H9 (cell line): ENCODE results near the gene SLC2A4. TPM values are rescaled to one million over a fixed set of nuclear protein-coding genes. Genes with fewer than 3 reads are reported as not detected.

Source experiments
- DNase-seq: peaks from one replicate; pipeline ENCODE4 v3.0.0-alpha.2; 2017
- H2AFZ ChIP-seq: one replicate; pipeline ENCODE4 v1.6.1; 2013; ENCODE audit warnings: mild to moderate bottlenecking, low read length, control low read depth, moderate library complexity
- H2AK5ac ChIP-seq: 2 replicates; pipeline ENCODE4 v1.6.1; 2013; ENCODE audit warnings: low read length, control low read depth, mixed read lengths; ENCODE audit not compliant: insufficient read length
- H2BK120ac ChIP-seq: one replicate; pipeline ENCODE4 v1.6.1; 2013; ENCODE audit warnings: low read depth, mild to moderate bottlenecking, low read length, control low read depth, inconsistent platforms; ENCODE audit not compliant: poor library complexity, severe bottlenecking
- H2BK12ac ChIP-seq: 2 replicates; pipeline ENCODE4 v1.6.1; 2013; ENCODE audit warnings: low read length, control low read depth, mixed read lengths, low read depth; ENCODE audit not compliant: insufficient read length
- H2BK15ac ChIP-seq: 2 replicates; pipeline ENCODE4 v1.6.1; 2013; ENCODE audit warnings: low read depth, low read length, control low read depth
- H2BK20ac ChIP-seq: one replicate; pipeline ENCODE4 v1.6.1; 2013; ENCODE audit warnings: low read depth, mild to moderate bottlenecking, low read length, control low read depth, inconsistent platforms; ENCODE audit not compliant: poor library complexity, severe bottlenecking
- H2BK5ac ChIP-seq: 2 replicates; pipeline ENCODE4 v1.6.1; 2013; ENCODE audit warnings: low read length, control low read depth, mixed read lengths; ENCODE audit not compliant: insufficient read length
- H3K14ac ChIP-seq: 2 replicates; pipeline ENCODE4 v1.6.1; 2013; ENCODE audit warnings: low read length, control low read depth; ENCODE audit not compliant: insufficient read depth
- H3K18ac ChIP-seq: 2 replicates; pipeline ENCODE4 v1.6.1; 2013; ENCODE audit warnings: low read depth, mild to moderate bottlenecking, mixed read lengths, low read length, control low read depth; ENCODE audit not compliant: insufficient read length
- H3K23ac ChIP-seq: 2 replicates; pipeline ENCODE4 v1.6.1; 2013; ENCODE audit warnings: low read length, control low read depth, mixed read lengths, low read depth; ENCODE audit not compliant: insufficient read length
- H3K23me2 ChIP-seq: 2 replicates; pipeline ENCODE4 v1.6.1; 2013; ENCODE audit warnings: low read depth, mild to moderate bottlenecking, mixed read lengths, low read length, control low read depth; ENCODE audit not compliant: insufficient read length, poor library complexity, severe bottlenecking
- H3K27ac ChIP-seq: 2 replicates; pipeline ENCODE4 v1.5.1; 2013; ENCODE audit warnings: low read length, control low read depth, mixed read lengths, low read depth; ENCODE audit not compliant: insufficient read length
- H3K27me3 ChIP-seq: 2 replicates; pipeline ENCODE4 v1.6.1; 2013; ENCODE audit warnings: low read length, control low read depth, inconsistent platforms; ENCODE audit not compliant: insufficient read depth
- H3K4ac ChIP-seq: 2 replicates; pipeline ENCODE4 v1.6.1; 2013; ENCODE audit warnings: low read depth, mild to moderate bottlenecking, control low read depth, inconsistent platforms, low read length, moderate library complexity
- H3K4me1 ChIP-seq: 2 replicates; pipeline ENCODE4 v1.6.1; 2013; ENCODE audit warnings: low read length, control low read depth, inconsistent platforms; ENCODE audit not compliant: insufficient read depth
- H3K4me2 ChIP-seq: 2 replicates; pipeline ENCODE4 v1.6.1; 2013; ENCODE audit warnings: low read length, control low read depth, mixed read lengths; ENCODE audit not compliant: insufficient read length, insufficient read depth
- H3K56ac ChIP-seq: 2 replicates; pipeline ENCODE4 v1.6.1; 2013; ENCODE audit warnings: low read depth, mild to moderate bottlenecking, mixed read lengths, low read length, control low read depth; ENCODE audit not compliant: insufficient read length
- H3K79me1 ChIP-seq: 2 replicates; pipeline ENCODE4 v1.6.1; 2013; ENCODE audit warnings: low read depth, mild to moderate bottlenecking, moderate library complexity, low read length, control low read depth, inconsistent platforms; ENCODE audit not compliant: insufficient read depth, poor library complexity, severe bottlenecking
- H3K79me2 ChIP-seq: 2 replicates; pipeline ENCODE4 v1.6.1; 2013; ENCODE audit warnings: low read length, control low read depth, inconsistent platforms; ENCODE audit not compliant: insufficient read depth
- H3K9ac ChIP-seq: 2 replicates; pipeline ENCODE4 v1.6.1; 2013; ENCODE audit warnings: low read length, control low read depth, mixed read lengths; ENCODE audit not compliant: insufficient read length; ENCODE audit errors: extremely low read depth
- H3K9me3 ChIP-seq: one replicate; pipeline ENCODE4 v1.6.1; 2013; ENCODE audit warnings: low read depth, low read length, inconsistent platforms; ENCODE audit not compliant: control insufficient read depth
- H3T11ph ChIP-seq: one replicate; pipeline ENCODE4 v1.6.1; 2013; ENCODE audit warnings: mild to moderate bottlenecking, low read length, control low read depth, inconsistent platforms
- H4K20me1 ChIP-seq: one replicate; pipeline ENCODE4 v1.6.1; 2013; ENCODE audit not compliant: control insufficient read depth, insufficient read length, insufficient read depth
- H4K5ac ChIP-seq: 2 replicates; pipeline ENCODE4 v1.6.1; 2013; ENCODE audit warnings: low read depth, mild to moderate bottlenecking, mixed read lengths, low read length, control low read depth; ENCODE audit not compliant: insufficient read length
- H4K8ac ChIP-seq: replicated peaks from 2 replicates; pipeline ENCODE4 v1.6.1; 2013; ENCODE audit warnings: low read length, control low read depth, mixed read lengths, low read depth; ENCODE audit not compliant: insufficient read length
- H4K91ac ChIP-seq: 2 replicates; pipeline ENCODE4 v1.6.1; 2013; ENCODE audit warnings: low read depth, mild to moderate bottlenecking, moderate library complexity, mixed read lengths, low read length, control low read depth; ENCODE audit not compliant: insufficient read length
- H3K27ac Mint-ChIP-seq, 3 experiments: 2 replicates in 2 of 3; 3 replicates in 1 of 3; pipeline ENCODE4 v1.8.0; 2020 to 2021; ENCODE audit warnings: mixed read lengths in 3 of 3, mild to moderate bottlenecking in 1 of 3, moderate library complexity in 1 of 3
- H3K27me3 Mint-ChIP-seq: 2 replicates; pipeline ENCODE4 v1.8.0; 2021; ENCODE audit warnings: low read depth, mild to moderate bottlenecking, moderate library complexity, mixed read lengths
- H3K36me3 Mint-ChIP-seq, 3 experiments: 2 replicates in 2 of 3; 3 replicates in 1 of 3; pipeline ENCODE4 v1.8.0; 2020 to 2021; ENCODE audit warnings: low read depth in 3 of 3, mixed read lengths in 3 of 3; ENCODE audit not compliant: insufficient read depth in 1 of 3
- H3K4me1 Mint-ChIP-seq, 2 experiments: 2 replicates each; pipeline ENCODE4 v1.8.0; 2020; ENCODE audit warnings: mixed read lengths in 2 of 2
- H3K4me3 Mint-ChIP-seq, 2 experiments: 2 replicates in 1 of 2; 3 replicates in 1 of 2; pipeline ENCODE4 v1.8.0; 2020 to 2021; ENCODE audit warnings: mild to moderate bottlenecking in 2 of 2, mixed read lengths in 2 of 2, moderate library complexity in 1 of 2
- H3K9me3 Mint-ChIP-seq, 2 experiments: 2 replicates in 1 of 2; 3 replicates in 1 of 2; pipeline ENCODE4 v1.8.0; 2020; ENCODE audit warnings: mild to moderate bottlenecking in 2 of 2, mixed read lengths in 2 of 2, moderate library complexity in 1 of 2
- WGBS: extraction: QIAGEN DNeasy Blood & Tissue Kit; methylation state at CpG from one replicate; pipeline ENCODE4 v1.1.7; 2013; ENCODE audit warnings: missing lambda C conversion rate, low lambda C conversion rate, mixed read lengths; ENCODE audit not compliant: insufficient read length; ENCODE audit errors: extremely low coverage; 5-methylcytosine and 5-hydroxymethylcytosine counted together
- total RNA-seq: library from RNA; stranded (reverse); gene quantifications from 2 replicates; pipeline ENCODE4 v1.2.1, GENCODE V29; 2021
- TF ChIP-seq, protein P1 (sequence below): fragments of 200-600 bp; sonication (generic); conservative IDR thresholded peaks from 3 replicates; pipeline ENCODE4 v1.8.0; 2021; ENCODE audit warnings: antibody characterized with exemption, mild to moderate bottlenecking

SLC2A4 gene
- total RNA-seq, 1 experiment from 2014 or later, result 4.4 TPM

GRCh38 chr17:7232114-7232513 is 49.4 kb upstream of the SLC2A4 start:
- no peaks in the 10 kb centered on the region for H3K4me1 ChIP-seq
- peaks cover 15% of the 10 kb centered on the region; the same call in 1 of the 2 replicates for H3K79me2 ChIP-seq
- no peak overlapping the region for H2BK12ac ChIP-seq
- H4K91ac ChIP-seq, result no peak overlapping the region
- DNase-seq, result no peak
- no peak overlapping the region for H2AFZ ChIP-seq
- no peak overlapping the region for H2BK20ac ChIP-seq
- H3K36me3 Mint-ChIP-seq, result peaks cover 53 to 75% (median 68%) of the 10 kb centered on the region in 3 experiments; a peak in 6 of 7 replicates
- no CpG with 5 or more reads among the region's 5 CpGs for WGBS
- H4K8ac ChIP-seq, result no peak overlapping the region
- H2BK5ac ChIP-seq, result no peak overlapping the region
- no peak overlapping the region for H3K23ac ChIP-seq
- no peak overlapping the region for H3K4ac ChIP-seq
- H3K27me3 Mint-ChIP-seq, result no peaks in the 10 kb centered on the region; the same call in 1 of the 2 replicates
- no peak overlapping the region for H3K56ac ChIP-seq
- no peak overlapping the region for H3K9ac ChIP-seq
- no peak overlapping the region for H4K5ac ChIP-seq
- H2AK5ac ChIP-seq, result no peak overlapping the region
- H3K9me3 Mint-ChIP-seq, result no peaks in the 10 kb centered on the region
- H2BK120ac ChIP-seq, result no peak overlapping the region
- no peak overlapping the region for H3K27ac ChIP-seq
- H3K4me1 Mint-ChIP-seq, result peaks cover 27 to 36% of the 10 kb centered on the region in 2 experiments
- peak overlapping the region; percentile 19 for H3K4me2 ChIP-seq
- peaks cover 13% of the 10 kb centered on the region for H3K79me1 ChIP-seq
- no peak overlapping the region for H2BK15ac ChIP-seq
- H3K14ac ChIP-seq, result no peak overlapping the region
- no peaks in the 10 kb centered on the region for H3K9me3 ChIP-seq
- H3T11ph ChIP-seq, result no peak overlapping the region
- H3K18ac ChIP-seq, result no peak overlapping the region
- no peaks in the 10 kb centered on the region for H4K20me1 ChIP-seq
- no peak overlapping the region; a peak in 1 of 7 replicates for H3K27ac Mint-ChIP-seq
- H3K23me2 ChIP-seq, result peaks cover 7% of the 10 kb centered on the region
- no peaks in the 10 kb centered on the region for H3K27me3 ChIP-seq
- H3K4me3 Mint-ChIP-seq, result peak overlapping the region; percentile 94 to 100; a peak in 4 of 5 replicates
- TF ChIP-seq, protein P1, sequence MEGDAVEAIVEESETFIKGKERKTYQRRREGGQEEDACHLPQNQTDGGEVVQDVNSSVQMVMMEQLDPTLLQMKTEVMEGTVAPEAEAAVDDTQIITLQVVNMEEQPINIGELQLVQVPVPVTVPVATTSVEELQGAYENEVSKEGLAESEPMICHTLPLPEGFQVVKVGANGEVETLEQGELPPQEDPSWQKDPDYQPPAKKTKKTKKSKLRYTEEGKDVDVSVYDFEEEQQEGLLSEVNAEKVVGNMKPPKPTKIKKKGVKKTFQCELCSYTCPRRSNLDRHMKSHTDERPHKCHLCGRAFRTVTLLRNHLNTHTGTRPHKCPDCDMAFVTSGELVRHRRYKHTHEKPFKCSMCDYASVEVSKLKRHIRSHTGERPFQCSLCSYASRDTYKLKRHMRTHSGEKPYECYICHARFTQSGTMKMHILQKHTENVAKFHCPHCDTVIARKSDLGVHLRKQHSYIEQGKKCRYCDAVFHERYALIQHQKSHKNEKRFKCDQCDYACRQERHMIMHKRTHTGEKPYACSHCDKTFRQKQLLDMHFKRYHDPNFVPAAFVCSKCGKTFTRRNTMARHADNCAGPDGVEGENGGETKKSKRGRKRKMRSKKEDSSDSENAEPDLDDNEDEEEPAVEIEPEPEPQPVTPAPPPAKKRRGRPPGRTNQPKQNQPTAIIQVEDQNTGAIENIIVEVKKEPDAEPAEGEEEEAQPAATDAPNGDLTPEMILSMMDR, result no peak
